ENCODE results near the gene TRNAU1AP. TPM values are rescaled to one million over a fixed set of nuclear protein-coding genes. Genes with fewer than 3 reads are reported as not detected.
"Not testable (repeated sequence)": the region's sequence is repeated elsewhere in the genome, so short reads cannot be mapped to it uniquely, and the experiment has no call there.

The TRNAU1AP gene
- total RNA-seq, 1 donor from 2014 or later = 24.3 TPM

GRCh38 chr1:28578696-28579218, 25.9 kb downstream of the TRNAU1AP start:
- no peak for ATAC-seq

DNA sequence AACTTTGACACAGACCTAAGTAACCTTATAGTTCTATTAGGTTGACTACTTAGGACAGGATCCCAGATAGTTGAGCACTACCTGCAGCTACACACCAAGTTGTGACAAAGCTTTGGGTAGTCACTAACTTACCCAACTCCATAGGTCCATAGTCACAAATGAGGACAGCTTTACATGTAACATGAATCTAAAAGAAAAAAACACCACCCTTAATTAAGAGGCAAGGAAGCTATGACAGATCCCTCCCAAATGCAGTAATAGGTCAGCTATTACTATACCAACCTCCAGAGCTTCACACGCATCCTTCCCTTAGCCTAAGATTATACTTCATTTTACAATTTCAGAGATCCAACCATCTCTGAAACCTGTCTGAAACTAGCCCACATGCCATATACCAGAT, 26.5 kb downstream of the TRNAU1AP start:
- no peak for ATAC-seq

- ATAC-seq = peak; percentile 30
Measured at GRCh38 chr1:28580722-28581530, 28.0 kb downstream of the TRNAU1AP start.

DNA sequence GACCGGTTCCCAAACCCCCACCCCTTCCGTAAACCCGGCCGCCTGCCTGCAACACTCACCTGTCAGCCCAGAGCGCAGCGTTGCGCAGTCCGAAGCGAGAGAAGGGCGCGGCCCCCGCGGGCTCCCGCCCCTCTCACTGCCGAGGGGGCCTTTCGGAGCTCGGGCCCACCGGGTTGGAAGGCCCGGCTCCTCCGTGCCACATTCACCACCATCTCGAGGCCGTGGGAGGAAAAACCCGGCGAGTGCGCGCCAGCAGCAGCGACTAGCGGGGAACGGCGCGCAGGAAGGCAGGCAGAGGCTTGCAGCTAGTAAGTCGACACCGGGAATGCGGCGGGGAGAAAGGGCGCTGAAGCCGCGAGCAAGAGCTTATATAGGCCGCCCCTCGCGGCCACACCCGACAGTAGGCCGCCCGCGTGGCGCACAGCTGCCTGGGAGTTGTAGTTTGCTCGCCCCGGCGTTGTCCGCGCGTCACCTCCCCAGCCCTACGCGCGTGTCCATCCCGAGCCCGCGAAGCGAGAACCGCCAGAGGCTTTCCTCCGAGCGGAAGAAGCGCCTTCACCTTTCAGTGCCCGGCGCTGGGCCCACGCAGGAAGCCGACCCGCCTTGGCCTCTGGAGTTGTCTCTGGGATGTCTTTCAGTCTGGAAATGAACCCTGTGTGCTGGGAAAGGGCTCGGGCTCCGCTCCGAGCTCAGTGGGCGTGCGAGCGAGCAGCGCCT, 28.8 kb downstream of the TRNAU1AP start:
- ATAC-seq = peak; percentile 97

- ATAC-seq = peak; percentile 2
Measured at GRCh38 chr1:28582248-28582615, 29.3 kb downstream of the TRNAU1AP start.

GRCh38 chr1:28586585-28587391, 33.9 kb downstream of the TRNAU1AP start:
- not testable (repeated sequence) for ATAC-seq

- ATAC-seq = peak; percentile 25
Measured at GRCh38 chr1:28591708-28592320, 38.9 kb downstream of the TRNAU1AP start, which contains the start of gene RAB42. Gene RAB42, plus strand, starts transcription at chr1:28592265. Its CDS starts 247 bp downstream, at chr1:28592512.

- ATAC-seq = peak; percentile 12
Measured at GRCh38 chr1:28592321-28593071, 39.6 kb downstream of the TRNAU1AP start.

GRCh38 chr1:28593988-28594356, 41.1 kb downstream of the TRNAU1AP start:
- not testable (repeated sequence) for ATAC-seq

DNA sequence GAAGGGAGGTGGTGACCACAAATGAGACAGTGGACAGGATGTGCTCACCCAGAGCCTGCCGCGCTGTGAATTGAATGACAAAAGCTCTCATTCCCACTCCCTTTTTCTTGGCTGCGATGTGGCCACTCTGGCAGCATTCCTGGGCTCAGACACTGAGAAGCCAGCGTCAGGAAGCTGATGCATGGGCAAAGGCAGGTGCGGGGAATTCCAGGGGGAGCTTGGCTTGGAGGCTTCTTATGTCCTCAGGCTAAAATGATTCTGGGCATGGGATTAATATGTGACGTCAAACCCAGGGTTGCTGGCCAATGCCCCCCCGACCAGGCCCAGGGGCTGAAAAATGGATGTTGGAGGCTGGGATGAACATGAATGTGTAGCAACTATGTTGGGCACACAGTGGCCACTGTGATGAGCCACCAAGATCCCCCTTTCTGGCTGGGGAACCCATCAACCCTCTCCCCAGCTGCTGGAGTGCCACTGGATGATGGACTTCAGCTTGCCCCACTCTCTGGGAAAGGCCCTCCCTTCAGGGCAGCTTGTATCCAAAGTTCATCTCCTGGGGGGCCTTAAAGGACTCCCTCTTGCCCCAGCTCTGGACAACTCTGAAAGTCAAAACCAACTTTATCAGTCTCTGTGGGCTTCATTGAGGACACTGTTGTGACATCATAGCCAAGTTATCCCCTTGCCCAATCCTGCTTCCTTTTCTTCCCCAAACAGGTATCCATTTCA, 42.0 kb downstream of the TRNAU1AP start:
- ATAC-seq = not testable (repeated sequence)

DNA sequence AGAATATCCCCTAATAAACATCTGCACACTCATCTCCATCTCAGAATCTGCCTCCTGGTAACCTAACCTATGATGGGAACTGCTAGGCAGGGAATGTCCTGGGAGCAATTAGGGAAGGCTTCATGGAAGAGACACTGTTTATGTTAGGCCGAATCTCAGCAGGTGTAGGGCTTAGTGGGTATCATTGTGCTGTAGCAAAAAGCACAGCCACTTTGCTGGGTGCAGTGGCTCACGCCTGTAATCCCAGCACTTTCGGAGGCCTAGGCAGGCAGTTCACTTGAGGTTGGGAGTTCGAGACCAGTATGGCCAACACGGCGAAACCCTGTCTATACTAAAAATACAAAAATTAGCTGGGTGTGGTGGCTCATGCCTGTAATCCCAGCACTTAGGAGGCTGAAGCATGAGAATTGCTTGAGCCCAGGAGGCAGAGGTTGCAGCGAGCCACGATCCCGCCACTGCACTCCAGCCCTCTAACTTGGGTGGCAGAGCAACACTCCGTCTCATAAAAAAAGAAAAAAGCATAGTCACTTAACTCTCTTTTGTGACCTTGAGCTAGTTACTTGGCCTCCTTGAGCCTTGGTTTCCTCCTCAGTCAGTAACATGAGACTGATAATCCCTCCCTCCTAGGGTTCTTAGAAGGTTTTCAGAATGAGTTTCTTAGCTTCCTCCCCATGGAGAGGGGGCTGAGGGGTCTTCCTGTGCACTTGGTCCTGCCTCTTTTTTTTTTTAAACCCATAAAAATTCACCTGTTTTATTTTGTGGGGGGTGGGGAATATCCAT, 42.7 kb downstream of the TRNAU1AP start:
- no peak for ATAC-seq

GRCh38 chr1:28596276-28596675, 43.4 kb downstream of the TRNAU1AP start:
- not testable (repeated sequence) for ATAC-seq

GRCh38 chr1:28601696-28602095, 48.8 kb downstream of the TRNAU1AP start:
- ATAC-seq = peak; percentile 19

- peak; percentile 27 for ATAC-seq
Measured at GRCh38 chr1:28602536-28603439, 49.9 kb downstream of the TRNAU1AP start.

- no peak for ATAC-seq
Measured at GRCh38 chr1:28604411-28604810, 51.5 kb downstream of the TRNAU1AP start.

DNA sequence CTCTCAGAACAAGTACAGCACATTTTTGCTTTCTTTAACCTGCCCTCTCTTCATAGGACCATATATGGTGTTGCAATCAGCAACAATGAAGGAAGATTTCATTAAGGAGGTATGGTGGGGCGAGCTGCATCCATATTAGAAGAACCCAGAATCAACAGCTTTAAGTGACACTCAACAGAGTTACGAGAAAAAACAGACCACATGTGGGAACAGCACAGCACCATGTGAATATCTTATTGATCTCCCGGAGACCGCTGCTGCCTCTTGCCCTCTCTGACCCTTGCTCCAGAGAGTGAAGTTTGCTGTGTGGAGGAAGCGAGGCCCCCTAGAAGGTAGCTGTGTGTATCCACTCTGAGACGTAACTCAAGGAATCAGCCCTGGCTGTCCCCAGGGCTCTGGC, 52.1 kb downstream of the TRNAU1AP start:
- ATAC-seq = no peak

DNA sequence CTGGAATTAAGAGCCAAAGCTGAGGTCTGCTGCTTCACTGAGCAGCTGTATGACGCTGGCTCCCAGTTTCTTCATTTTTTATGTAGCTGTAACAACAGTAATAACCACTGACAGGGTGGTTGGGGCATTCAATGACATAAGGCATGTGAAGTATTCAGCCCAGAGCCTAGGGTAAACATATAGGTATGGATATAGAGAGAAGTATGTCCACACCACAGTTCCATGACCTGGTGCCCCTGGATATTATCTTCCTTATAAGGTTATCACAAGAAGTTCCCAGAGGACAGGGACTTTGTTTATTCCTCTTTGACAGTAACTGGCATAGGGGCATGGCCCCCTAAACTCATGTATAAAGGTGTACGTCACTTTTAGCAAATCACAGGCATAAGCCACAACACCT, 53.9 kb downstream of the TRNAU1AP start:
- no peak for ATAC-seq

DNA sequence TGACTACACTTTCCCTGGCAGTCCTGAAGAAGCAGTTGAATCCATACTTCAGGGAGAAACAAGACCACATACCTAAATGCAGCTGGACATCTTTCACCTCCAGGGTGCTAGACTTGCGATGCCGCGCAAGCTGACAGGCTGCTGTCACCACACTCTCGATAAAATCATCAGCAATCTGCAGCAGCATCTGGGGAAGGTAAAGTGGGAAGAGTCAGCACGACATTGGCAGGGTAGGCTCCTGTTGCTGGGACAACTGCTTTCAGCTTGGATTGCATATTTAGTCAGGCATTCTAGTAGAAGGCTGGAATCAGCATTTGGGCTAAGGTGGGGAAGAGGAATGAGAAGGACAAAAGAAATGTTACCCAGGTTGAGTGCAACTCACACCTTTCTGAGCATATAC, 60.3 kb downstream of the TRNAU1AP start:
- no peak for ATAC-seq
